Thyroid gland (tissue), 4 donors: Measurements from ENCODE around the gene FGGY.
"Not testable (repeated sequence)": the region's sequence is repeated elsewhere in the genome, so short reads cannot be mapped to it uniquely, and the experiment has no call there.

Experiments
- CTCF ChIP-seq, 6 experiments: fragments of 200-600 bp in 3 of 6; fragments of 450-650 bp in 3 of 6; sonication (generic) in 3 of 6; IDR thresholded peaks; one replicate each; pipeline ENCODE4 v1.5.1; 2016 to 2019; ENCODE audit warnings: antibody characterized with exemption in 6 of 6, mild to moderate bottlenecking in 2 of 6, inconsistent platforms in 1 of 6, moderate library complexity in 1 of 6
- POLR2A ChIP-seq, 2 donors: fragments of 450-650 bp; IDR thresholded peaks; one replicate each; pipeline ENCODE4 v1.6.1; 2017; ENCODE audit warnings: antibody characterized with exemption in 2 of 2, mild to moderate bottlenecking in 2 of 2, moderate library complexity in 1 of 2

- not testable (repeated sequence) for TF ChIP-seq CTCF, POLR2A (IDR thresholded peaks at IDR 0.05)
Observed at GRCh38 chr1:59558580-59558979, 261.7 kb downstream of the FGGY start.
